IPS-20b (cell line): Measurements from ENCODE around the gene CERS3.
"Not testable (repeated sequence)": the region's sequence is repeated elsewhere in the genome, so short reads cannot be mapped to it uniquely, and the experiment has no call there.

Experiments
- H3K27ac ChIP-seq: one replicate; pipeline ENCODE4 v1.5.1; 2013; ENCODE audit warnings: low read length
- H3K27me3 ChIP-seq: 2 replicates; pipeline ENCODE4 v1.6.1; 2013; ENCODE audit warnings: mild to moderate bottlenecking, low read length, inconsistent platforms; ENCODE audit not compliant: insufficient read depth
- H3K36me3 ChIP-seq: 2 replicates; pipeline ENCODE4 v1.6.1; 2013; ENCODE audit warnings: low read depth, mild to moderate bottlenecking, inconsistent platforms, low read length, moderate library complexity; ENCODE audit not compliant: insufficient read depth
- H3K4me1 ChIP-seq: 2 replicates; pipeline ENCODE4 v1.6.1; 2013; ENCODE audit warnings: mild to moderate bottlenecking, control low read depth, inconsistent platforms, low read length, moderate library complexity; ENCODE audit not compliant: insufficient read depth
- H3K4me3 ChIP-seq: 2 replicates; pipeline ENCODE4 v1.5.1; 2013; ENCODE audit warnings: mild to moderate bottlenecking, low read length, inconsistent platforms
- H3K9ac ChIP-seq: 2 replicates; pipeline ENCODE4 v1.6.1; 2013; ENCODE audit warnings: low read depth, mild to moderate bottlenecking, inconsistent platforms, low read length, moderate library complexity
- H3K9me3 ChIP-seq: 2 replicates; pipeline ENCODE4 v1.6.1; 2013; ENCODE audit warnings: mild to moderate bottlenecking, low read depth, low read length, inconsistent platforms; ENCODE audit not compliant: insufficient read depth

The CERS3 gene

DNA sequence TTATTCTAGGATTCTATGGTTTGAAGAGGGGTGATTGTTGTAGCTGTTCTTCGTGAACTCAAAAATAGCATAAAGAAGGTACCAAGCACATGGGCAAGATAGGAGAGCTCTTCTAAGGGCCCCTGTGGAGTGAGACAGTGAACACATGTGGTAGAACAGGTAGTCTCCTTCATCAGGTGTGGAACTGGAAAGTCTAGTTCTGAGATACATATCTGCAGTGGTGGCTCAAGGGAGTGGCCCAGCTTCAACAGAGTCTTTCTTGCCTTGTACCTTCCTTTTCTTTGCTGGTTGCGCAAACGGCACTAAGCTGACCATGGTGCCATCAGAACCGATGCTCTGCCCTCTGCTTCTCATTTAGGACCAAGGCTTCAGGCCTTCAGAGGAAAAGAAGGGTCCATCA lies 65.2 kb downstream of the CERS3 start:
- Histone ChIP-seq H3K27ac (no peak overlapping the region), H3K27me3 (no peaks in the 10 kb centered on the region), H3K9me3 (no peaks in the 10 kb centered on the region), H3K4me3 (no peak overlapping the region), H3K9ac (no peak overlapping the region), H3K36me3 (no peaks in the 10 kb centered on the region), H3K4me1 (peaks cover 17% of the 10 kb centered on the region; the same call in 1 of the 2 replicates)

DNA sequence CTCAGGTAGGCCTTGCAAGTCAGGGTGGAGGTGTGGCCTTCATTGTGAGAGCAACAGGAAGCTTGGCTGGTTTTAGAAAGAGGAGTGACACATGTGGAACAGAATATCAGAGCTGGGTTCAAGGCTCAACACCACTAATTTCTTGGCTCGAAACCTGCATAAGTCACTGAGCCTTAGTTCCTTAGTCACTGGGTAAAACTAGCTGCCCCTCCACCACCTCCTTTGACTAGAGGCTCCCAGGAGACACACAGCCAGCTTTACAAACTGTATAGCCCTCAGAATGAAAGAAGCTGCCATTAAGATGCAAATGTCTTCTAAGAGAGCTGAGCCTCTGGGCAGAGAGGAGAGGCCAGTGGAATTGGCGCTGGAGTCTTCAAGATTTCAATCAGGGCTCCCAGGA lies 67.7 kb downstream of the CERS3 start:
- Histone ChIP-seq H3K9me3 (no peaks in the 10 kb centered on the region), H3K4me3 (peak overlapping the region; percentile 20; the same call in 1 of the 2 replicates), H3K9ac (no peak overlapping the region), H3K36me3 (no peaks in the 10 kb centered on the region), H3K27ac (no peak overlapping the region), H3K27me3 (no peaks in the 10 kb centered on the region), H3K4me1 (peaks cover 17% of the 10 kb centered on the region; the same call in 1 of the 2 replicates)

DNA sequence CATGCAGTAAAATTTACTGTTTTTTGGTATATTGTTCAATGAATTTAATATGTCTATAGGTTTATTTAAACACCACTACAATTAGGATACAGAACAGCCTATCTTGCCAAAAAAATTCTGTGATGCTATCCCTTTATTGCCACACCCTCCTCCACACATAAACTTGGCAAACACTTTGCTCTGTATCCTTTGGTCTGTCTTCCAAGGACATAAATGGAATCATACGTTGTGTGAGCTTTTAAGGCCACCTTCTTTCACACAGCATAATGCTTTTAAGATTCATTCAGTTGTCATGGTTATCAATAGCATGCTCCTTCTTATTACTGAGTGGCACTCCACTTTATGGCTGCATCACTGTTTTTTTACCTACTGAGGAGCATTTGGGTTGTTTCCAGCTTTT lies 71.5 kb downstream of the CERS3 start:
- Histone ChIP-seq H3K27ac (no peak overlapping the region), H3K4me3 (no peak overlapping the region), H3K4me1 (peaks cover 12% of the 10 kb centered on the region; the same call in 1 of the 2 replicates), H3K9ac (no peak overlapping the region), H3K9me3 (no peaks in the 10 kb centered on the region), H3K36me3 (no peaks in the 10 kb centered on the region), H3K27me3 (no peaks in the 10 kb centered on the region)

DNA sequence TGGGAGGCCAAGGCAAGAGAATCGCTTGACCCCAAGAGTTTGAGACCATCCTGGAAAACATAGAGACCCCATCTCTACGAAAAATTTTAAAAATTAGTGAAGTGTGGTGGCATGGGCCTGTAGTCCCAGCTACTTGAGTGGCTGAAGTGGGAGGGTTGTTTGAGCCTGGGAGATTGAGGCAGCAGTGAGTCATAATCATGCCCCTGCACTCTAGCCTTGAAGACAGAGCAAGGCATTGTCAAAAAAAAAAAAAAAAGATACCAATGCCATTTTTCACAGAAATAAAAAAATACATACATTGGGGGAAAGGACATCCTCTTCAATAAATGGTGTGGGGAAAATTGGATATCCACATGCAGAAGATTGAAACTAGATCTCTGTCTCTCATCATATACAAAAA lies 74.6 kb downstream of the CERS3 start:
- Histone ChIP-seq H3K4me3 (no peak overlapping the region), H3K27ac (no peak overlapping the region), H3K9ac (no peak overlapping the region), H3K36me3 (no peaks in the 10 kb centered on the region), H3K9me3 (no peaks in the 10 kb centered on the region), H3K27me3 (no peaks in the 10 kb centered on the region), H3K4me1 (no peaks in the 10 kb centered on the region)

DNA sequence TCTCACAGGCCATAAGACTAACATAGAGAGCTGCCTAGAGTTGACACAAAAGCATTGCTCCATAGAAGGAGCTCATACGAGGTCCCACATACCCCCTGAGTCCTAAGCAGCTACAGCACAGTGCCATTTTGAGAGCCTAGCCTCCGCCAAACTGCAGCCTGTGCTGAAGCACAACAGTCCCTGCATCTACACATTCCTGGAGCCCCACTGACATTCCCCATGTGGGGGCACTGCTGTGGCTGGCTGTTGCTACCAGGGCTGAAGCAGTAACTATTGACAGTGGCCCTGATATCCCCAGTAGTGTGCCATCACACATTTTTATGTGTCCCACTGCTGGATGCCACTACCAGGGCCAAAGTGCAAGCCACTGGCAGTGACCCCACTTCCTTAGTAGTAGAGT lies 80.3 kb downstream of the CERS3 start:
- Histone ChIP-seq H3K4me1 (no peaks in the 10 kb centered on the region; the same call in 1 of the 2 replicates), H3K27me3 (no peaks in the 10 kb centered on the region), H3K9me3 (no peaks in the 10 kb centered on the region), H3K9ac (no peak overlapping the region), H3K36me3 (no peaks in the 10 kb centered on the region), H3K27ac (no peak overlapping the region), H3K4me3 (no peak overlapping the region)

DNA sequence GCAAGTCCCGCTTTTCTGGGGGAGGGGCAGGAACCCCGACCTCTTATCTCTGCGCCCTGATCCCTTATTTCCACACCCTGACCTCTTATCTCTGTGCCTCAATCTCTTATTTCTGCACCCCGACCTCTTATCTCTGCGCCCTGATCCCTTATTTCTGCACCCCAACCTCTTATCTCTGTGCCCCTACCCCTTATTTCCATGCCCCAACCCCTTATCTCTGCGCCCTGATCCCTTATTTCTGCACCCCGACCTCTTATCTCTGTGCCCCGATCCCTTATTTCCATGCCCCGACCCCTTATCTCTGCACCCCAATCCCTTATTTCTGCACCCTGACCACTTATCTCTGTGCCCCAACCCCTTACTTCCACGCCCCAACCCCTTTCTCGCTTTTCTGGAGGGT lies 87.7 kb downstream of the CERS3 start:
- H3K27ac ChIP-seq, H3K9me3 ChIP-seq, H3K36me3 ChIP-seq, H3K27me3 ChIP-seq, H3K4me3 ChIP-seq, H3K9ac ChIP-seq, H3K4me1 ChIP-seq: not testable (repeated sequence)

DNA sequence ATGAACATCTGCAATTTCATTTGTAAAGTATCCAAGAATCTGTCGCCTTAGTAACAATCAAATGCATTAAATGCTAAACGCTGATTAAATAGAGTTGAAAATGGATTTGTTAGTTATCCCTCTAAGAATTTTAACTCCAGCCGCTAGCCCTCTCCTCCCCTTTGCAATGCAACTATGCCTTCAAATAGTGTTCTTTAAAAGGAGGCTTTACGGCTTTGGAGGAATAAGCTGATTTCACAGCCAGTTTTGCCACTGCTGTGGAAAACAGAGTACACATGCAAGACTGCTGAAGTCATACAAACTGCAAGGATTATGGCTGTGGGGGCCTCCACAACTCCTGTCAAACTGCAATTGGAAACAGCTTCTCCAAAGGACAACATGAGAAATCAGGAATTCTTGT lies 89.2 kb downstream of the CERS3 start:
- Histone ChIP-seq H3K9me3 (no peaks in the 10 kb centered on the region), H3K27me3 (no peaks in the 10 kb centered on the region), H3K36me3 (no peaks in the 10 kb centered on the region), H3K4me1 (no peaks in the 10 kb centered on the region; the same call in 1 of the 2 replicates), H3K4me3 (no peak overlapping the region), H3K9ac (no peak overlapping the region), H3K27ac (no peak overlapping the region)

DNA sequence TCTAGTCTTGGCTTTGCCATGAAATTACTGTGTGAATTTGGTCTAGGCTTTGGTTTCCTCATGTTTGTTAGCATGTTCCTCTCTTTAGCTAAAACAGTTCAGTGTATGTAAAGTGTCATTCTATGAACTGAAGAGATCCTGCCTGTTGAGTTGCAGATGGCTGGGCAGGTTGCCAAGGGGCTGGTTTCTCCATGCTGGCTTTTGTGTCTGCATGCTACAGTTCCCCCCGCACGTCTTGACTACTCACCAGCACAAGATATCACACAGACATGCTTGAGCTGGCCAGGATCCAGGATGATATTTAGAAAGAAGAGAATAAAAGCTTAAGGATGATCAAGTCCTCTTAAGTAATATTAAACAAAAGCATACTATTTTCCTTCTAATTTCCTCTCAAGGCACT lies 90.2 kb downstream of the CERS3 start:
- Histone ChIP-seq H3K4me3 (no peak overlapping the region), H3K4me1 (no peaks in the 10 kb centered on the region; the same call in 1 of the 2 replicates), H3K27me3 (no peaks in the 10 kb centered on the region), H3K9ac (no peak overlapping the region), H3K36me3 (no peaks in the 10 kb centered on the region), H3K9me3 (no peaks in the 10 kb centered on the region), H3K27ac (no peak overlapping the region)

DNA sequence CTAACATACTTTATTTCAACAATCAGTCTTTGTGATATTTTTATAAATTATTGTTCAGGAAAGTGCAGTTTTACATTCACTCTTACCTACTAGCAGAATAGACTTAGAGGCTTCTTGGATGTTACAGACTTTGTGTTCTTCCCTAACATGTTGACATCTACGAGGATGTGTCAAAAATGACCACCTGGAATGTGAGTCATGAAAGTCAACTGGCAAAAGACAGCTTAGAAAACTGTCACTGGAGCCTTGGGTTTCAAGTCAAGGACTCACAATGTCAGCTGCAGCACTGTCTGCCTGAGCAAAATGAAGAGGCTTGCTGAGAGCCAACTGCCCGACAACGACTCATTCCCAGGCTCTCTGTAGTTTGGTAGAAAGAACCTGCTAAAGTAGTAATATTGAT lies 91.5 kb downstream of the CERS3 start:
- no peak overlapping the region for H3K27ac ChIP-seq
- no peaks in the 10 kb centered on the region; the same call in 1 of the 2 replicates for H3K4me1 ChIP-seq
- no peaks in the 10 kb centered on the region for H3K36me3 ChIP-seq
- H3K9me3 ChIP-seq = no peaks in the 10 kb centered on the region
- H3K4me3 ChIP-seq = no peak overlapping the region
- no peak overlapping the region for H3K9ac ChIP-seq
- H3K27me3 ChIP-seq = no peaks in the 10 kb centered on the region

DNA sequence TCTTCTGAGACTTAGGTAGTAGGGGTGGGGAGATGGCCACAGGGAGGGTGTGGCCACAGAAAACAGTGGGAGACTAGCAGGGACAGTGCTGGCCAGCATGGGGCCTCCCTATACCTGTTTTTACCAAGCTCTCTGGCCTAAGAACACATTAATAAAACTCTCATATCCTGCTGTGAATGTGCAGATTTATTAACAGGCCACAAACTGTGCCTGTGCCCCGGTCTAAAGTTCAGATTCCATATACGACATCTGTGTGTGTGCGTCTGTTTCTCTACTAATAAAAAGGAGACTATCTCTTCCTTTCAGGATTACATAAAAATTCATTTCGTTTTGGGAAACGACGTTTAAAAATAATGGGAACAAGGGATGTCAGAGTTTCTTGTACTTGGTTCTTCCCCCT lies 94.2 kb downstream of the CERS3 start:
- no peaks in the 10 kb centered on the region for H3K9me3 ChIP-seq
- no peak overlapping the region for H3K27ac ChIP-seq
- H3K4me3 ChIP-seq = no peak overlapping the region
- no peaks in the 10 kb centered on the region; the same call in 1 of the 2 replicates for H3K4me1 ChIP-seq
- no peaks in the 10 kb centered on the region for H3K36me3 ChIP-seq
- H3K27me3 ChIP-seq = no peaks in the 10 kb centered on the region
- H3K9ac ChIP-seq = no peak overlapping the region

DNA sequence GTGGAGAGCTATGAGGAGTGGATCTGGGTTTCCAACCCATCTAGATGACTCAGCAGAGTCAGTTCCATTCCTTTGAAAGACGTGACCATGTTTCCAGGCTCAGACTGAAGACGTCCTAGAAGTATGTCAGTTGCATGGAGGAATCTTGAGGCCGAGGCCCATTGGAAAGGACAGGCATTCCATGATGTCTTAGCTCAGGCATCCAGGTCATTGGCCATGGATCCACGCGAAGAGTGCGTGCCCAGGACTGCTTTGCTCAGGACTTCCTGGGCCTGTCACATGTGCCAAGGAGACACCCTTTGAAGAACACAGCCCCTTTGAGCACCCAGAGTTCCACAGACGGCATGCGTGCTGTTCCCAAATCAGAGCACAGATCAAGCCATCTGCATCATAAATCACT lies 94.7 kb downstream of the CERS3 start:
- H3K27ac ChIP-seq = no peak overlapping the region
- no peaks in the 10 kb centered on the region for H3K36me3 ChIP-seq

DNA sequence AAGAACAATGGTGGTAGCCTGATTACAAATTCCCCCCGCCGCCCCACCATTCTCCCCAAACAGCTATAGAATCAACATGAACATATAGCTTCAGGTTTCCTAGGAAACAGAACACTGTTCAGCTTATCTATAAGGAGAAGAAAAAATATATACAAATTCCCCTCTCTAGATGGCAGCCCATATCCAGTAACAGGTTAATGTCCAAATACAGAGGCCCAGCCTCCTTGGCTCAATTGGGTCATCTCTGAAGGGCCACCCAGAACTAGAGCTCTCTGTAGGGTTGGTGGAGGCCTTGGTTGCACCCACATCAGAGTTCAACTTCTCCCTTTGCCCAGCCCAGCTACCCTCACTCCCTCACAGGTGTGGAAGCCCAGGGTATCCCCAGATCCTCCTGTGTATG lies 95.4 kb downstream of the CERS3 start:
- Histone ChIP-seq H3K27ac (no peak overlapping the region), H3K4me3 (no peak overlapping the region), H3K36me3 (no peaks in the 10 kb centered on the region), H3K9me3 (no peaks in the 10 kb centered on the region), H3K4me1 (no peaks in the 10 kb centered on the region; the same call in 1 of the 2 replicates), H3K27me3 (no peaks in the 10 kb centered on the region), H3K9ac (no peak overlapping the region)

More for the DNA sequence above, 94.7 kb downstream of the CERS3 start:
- Histone ChIP-seq H3K27me3 (no peaks in the 10 kb centered on the region), H3K9ac (no peak overlapping the region), H3K9me3 (no peaks in the 10 kb centered on the region), H3K4me3 (no peak overlapping the region), H3K4me1 (no peaks in the 10 kb centered on the region; the same call in 1 of the 2 replicates)
